CD8-positive, alpha-beta memory T cell (primary cell): ENCODE results near the gene BLTP2. TPM values are rescaled to one million over a fixed set of nuclear protein-coding genes. Genes with fewer than 3 reads are reported as not detected.

ENCODE experiments used
- CTCF ChIA-PET: fragments of 350-600 bp; sonication (Branson Sonifier 250); formaldehyde crosslinking; loops from one replicate; lab custom pipeline; 2021; ENCODE audit warnings: antibody characterized with exemption; lab: Charles Lee
- POLR2A ChIA-PET: fragments of 350-600 bp; sonication (Branson Sonifier 250); formaldehyde crosslinking; loops from one replicate; lab custom pipeline; 2021; ENCODE audit warnings: antibody characterized with exemption; lab: Charles Lee
- DNase-seq, 5 donors: peaks; one replicate each; pipeline versions ENCODE4 v3.0.0 to v3.0.0-alpha.2; 2020 to 2022; ENCODE audit warnings: mixed read lengths in 1 of 5
- H3K27ac ChIP-seq: one replicate; pipeline ENCODE4 v1.7.0; 2013; ENCODE audit warnings: low read depth, mild to moderate bottlenecking, low read length, moderate library complexity
- H3K27me3 ChIP-seq: 2 replicates; pipeline ENCODE4 v1.7.0; 2013; ENCODE audit warnings: low read length, mild to moderate bottlenecking; ENCODE audit not compliant: insufficient read depth, poor library complexity, severe bottlenecking
- H3K36me3 ChIP-seq: 2 replicates; pipeline ENCODE4 v1.7.0; 2013; ENCODE audit warnings: mild to moderate bottlenecking, low read length, moderate library complexity; ENCODE audit not compliant: insufficient read depth
- H3K4me1 ChIP-seq: 2 replicates; pipeline ENCODE4 v1.7.0; 2013; ENCODE audit warnings: mild to moderate bottlenecking, low read length, moderate library complexity; ENCODE audit not compliant: insufficient read depth
- H3K4me3 ChIP-seq: 2 replicates; pipeline ENCODE4 v1.7.0; 2013; ENCODE audit warnings: mild to moderate bottlenecking, low read length
- H3K9me3 ChIP-seq: 2 replicates; pipeline ENCODE4 v1.7.0; 2013; ENCODE audit warnings: mild to moderate bottlenecking, low read length
- H3K27ac Mint-ChIP-seq, 8 donors: one replicate each; pipeline ENCODE4 v1.8.0; 2020 to 2021; ENCODE audit warnings: mixed read lengths in 8 of 8, mild to moderate bottlenecking in 6 of 8, inconsistent platforms in 3 of 8, moderate library complexity in 3 of 8
- H3K27me3 Mint-ChIP-seq, 2 donors: one replicate each; pipeline ENCODE4 v1.8.0; 2020 to 2021; ENCODE audit warnings: mixed read lengths in 2 of 2, mild to moderate bottlenecking in 1 of 2, moderate library complexity in 1 of 2
- H3K36me3 Mint-ChIP-seq, 3 donors: one replicate each; pipeline ENCODE4 v1.8.0; 2020 to 2021; ENCODE audit warnings: mixed read lengths in 3 of 3, inconsistent platforms in 1 of 3, mild to moderate bottlenecking in 1 of 3
- H3K4me1 Mint-ChIP-seq, 3 donors: one replicate each; pipeline ENCODE4 v1.8.0; 2020 to 2021; ENCODE audit warnings: mixed read lengths in 3 of 3, inconsistent platforms in 1 of 3, mild to moderate bottlenecking in 1 of 3
- H3K4me3 Mint-ChIP-seq, 7 donors: one replicate each; pipeline ENCODE4 v1.8.0; 2020 to 2021; ENCODE audit warnings: mixed read lengths in 7 of 7, mild to moderate bottlenecking in 6 of 7, moderate library complexity in 4 of 7, inconsistent platforms in 2 of 7
- H3K9me3 Mint-ChIP-seq, 5 donors: one replicate each; pipeline ENCODE4 v1.8.0; 2020 to 2022; ENCODE audit warnings: mixed read lengths in 5 of 5, mild to moderate bottlenecking in 3 of 5, moderate library complexity in 2 of 5, inconsistent platforms in 1 of 5
- polyA plus RNA-seq: library from polyadenylated mRNA; unstranded; fragments of 300-500 nt; fragmentation: Illumina TruSeq; gene quantifications from one replicate; pipeline ENCODE4 v1.2.3, GENCODE V29; 2021
- total RNA-seq, 2 experiments: library from RNA; stranded (reverse); gene quantifications; one replicate each; pipeline ENCODE4 v1.2.3, GENCODE V29; 2021

The BLTP2 gene
- total and polyA plus RNA-seq, 3 experiments from 2014 or later: 44.5 to 192 (median 176) TPM

GRCh38 chr17:28624148-28624547, 20.8 kb downstream of the BLTP2 start:
- CTCF ChIA-PET: interaction anchor here (3.7 kb wide), 1 partner anchor 13 kb away, joined by 21 read pairs; no protein-coding TSS in a partner anchor
- Mint-ChIP-seq H3K9me3 (no peaks in the 10 kb centered on the region), H3K27ac (peak overlapping the region in 1 of 8 donors; percentile 87)

DNA sequence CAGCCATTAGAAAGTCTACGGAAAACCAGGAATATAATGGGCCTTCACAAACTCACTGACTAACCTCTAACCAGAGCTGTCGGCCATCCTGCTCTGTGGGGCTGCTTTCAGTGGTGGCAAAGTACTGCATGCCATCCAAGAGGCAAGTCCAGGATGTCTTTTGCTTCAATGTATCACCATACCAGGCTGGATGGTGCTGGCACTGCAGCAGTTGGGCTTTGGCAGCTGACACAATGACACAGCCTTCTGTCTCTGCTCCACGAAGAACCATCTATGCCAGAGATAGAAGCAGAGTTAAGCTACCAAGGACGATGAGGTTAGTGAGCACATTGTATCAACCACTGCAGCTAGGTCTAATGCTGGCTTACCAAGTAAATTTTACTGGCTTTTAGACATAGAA, 21.3 kb downstream of the BLTP2 start:
- Mint-ChIP-seq H3K4me1 (peaks cover 0 to 5% (median 4%) of the 10 kb centered on the region in 3 donors), H3K27me3 (peaks cover 0 to 1% of the 10 kb centered on the region in 2 donors), H3K4me3 (no peak overlapping the region), H3K27ac (peak overlapping the region in 1 of 8 donors; percentile 54), H3K36me3 (peaks cover 0 to 91% (median 26%) of the 10 kb centered on the region in 3 donors), H3K9me3 (no peaks in the 10 kb centered on the region)
- Histone ChIP-seq H3K4me1 (no peaks in the 10 kb centered on the region), H3K27ac (no peak overlapping the region), H3K4me3 (no peak overlapping the region), H3K27me3 (no peaks in the 10 kb centered on the region), H3K36me3 (peaks cover 60% of the 10 kb centered on the region), H3K9me3 (no peaks in the 10 kb centered on the region)
- no peak for DNase-seq
- POLR2A ChIA-PET: interaction anchor here (1.0 kb wide), 1 partner anchor 24 kb away, joined by 3 read pairs; the partner anchor contains the start of gene SPAG5
- CTCF ChIA-PET: interaction anchor here (3.7 kb wide), 1 partner anchor 13 kb away, joined by 21 read pairs; no protein-coding TSS in a partner anchor

More at GRCh38 chr17:28624148-28624547, 20.8 kb downstream of the BLTP2 start:
- peaks cover 56% of the 10 kb centered on the region for H3K36me3 ChIP-seq
- no peak overlapping the region for H3K4me3 Mint-ChIP-seq
- DNase-seq: no peak
- no peaks in the 10 kb centered on the region for H3K4me1 ChIP-seq
- peaks cover 0 to 1% of the 10 kb centered on the region in 2 donors for H3K27me3 Mint-ChIP-seq
- no peak overlapping the region for H3K4me3 ChIP-seq
- peaks cover 0 to 5% (median 4%) of the 10 kb centered on the region in 3 donors for H3K4me1 Mint-ChIP-seq
- no peaks in the 10 kb centered on the region for H3K27me3 ChIP-seq
- POLR2A ChIA-PET: interaction anchor here (1.0 kb wide), 1 partner anchor 25 kb away, joined by 3 read pairs; the partner anchor contains the start of gene SPAG5
- no peak overlapping the region for H3K27ac ChIP-seq
- peaks cover 0 to 87% (median 26%) of the 10 kb centered on the region in 3 donors for H3K36me3 Mint-ChIP-seq
- no peaks in the 10 kb centered on the region for H3K9me3 ChIP-seq

DNA sequence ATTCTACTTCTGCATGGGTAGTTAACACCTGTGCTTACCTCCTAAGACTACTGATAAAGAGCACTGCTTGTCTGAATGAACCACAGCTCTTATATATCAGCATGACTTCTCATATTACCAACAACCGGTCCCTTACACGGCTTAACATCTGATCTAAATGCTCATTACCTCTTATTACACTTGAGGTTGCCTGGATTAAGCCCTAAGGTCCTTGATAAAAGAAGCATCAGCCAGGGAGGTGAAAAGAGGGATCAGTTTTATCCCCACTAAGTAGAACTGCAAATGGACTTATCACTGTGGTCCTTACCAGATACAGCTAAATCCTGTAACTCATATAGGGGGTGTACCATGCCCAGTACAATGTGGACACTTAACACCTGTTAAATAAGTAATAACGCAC, 22.8 kb downstream of the BLTP2 start:
- Histone ChIP-seq H3K36me3 (peaks cover 60% of the 10 kb centered on the region), H3K4me1 (no peaks in the 10 kb centered on the region), H3K9me3 (no peaks in the 10 kb centered on the region), H3K4me3 (no peak overlapping the region), H3K27me3 (no peaks in the 10 kb centered on the region), H3K27ac (no peak overlapping the region)
- no peak for DNase-seq
- Mint-ChIP-seq H3K27me3 (peaks cover 0 to 1% of the 10 kb centered on the region in 2 donors), H3K4me1 (peaks cover 0 to 4% (median 3%) of the 10 kb centered on the region in 3 donors), H3K9me3 (no peaks in the 10 kb centered on the region), H3K27ac (no peak overlapping the region), H3K4me3 (no peak overlapping the region), H3K36me3 (peaks cover 0 to 90% (median 24%) of the 10 kb centered on the region in 3 donors)
- CTCF ChIA-PET: interaction anchor here (3.7 kb wide), 1 partner anchor 11 kb away, joined by 21 read pairs; no protein-coding TSS in a partner anchor
- POLR2A ChIA-PET: no interaction called here

DNA sequence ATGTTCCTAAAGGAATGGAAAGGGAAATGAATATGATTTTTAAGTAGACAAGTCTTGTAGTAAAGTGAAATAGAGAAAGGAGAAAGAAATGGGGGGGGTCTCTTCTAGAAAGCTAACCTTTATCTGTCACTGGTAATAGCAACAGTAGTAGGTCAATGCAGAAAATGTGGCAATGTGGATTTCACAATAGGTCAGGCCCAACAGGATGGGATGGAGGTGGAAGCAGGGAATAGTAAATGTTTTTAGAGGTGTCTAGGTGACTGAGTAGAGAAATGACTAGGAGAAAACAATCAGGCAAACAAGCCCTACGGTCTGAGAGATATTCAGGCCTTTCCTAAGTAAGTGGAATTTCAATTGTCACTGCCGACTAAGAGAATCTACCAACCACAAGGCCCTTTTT, 24.9 kb downstream of the BLTP2 start:
- Histone ChIP-seq H3K27me3 (no peaks in the 10 kb centered on the region), H3K9me3 (no peaks in the 10 kb centered on the region), H3K27ac (no peak overlapping the region), H3K4me1 (no peaks in the 10 kb centered on the region), H3K4me3 (no peak overlapping the region), H3K36me3 (peaks cover 80% of the 10 kb centered on the region)
- ChIA-PET POLR2A (no interaction called here), CTCF (no interaction called here)
- H3K27ac Mint-ChIP-seq: peak overlapping the region in 1 of 8 donors; percentile 72
- H3K4me1 Mint-ChIP-seq: peaks cover 0 to 3% (median 0%) of the 10 kb centered on the region in 3 donors
- no peak overlapping the region for H3K4me3 Mint-ChIP-seq
- peaks cover 0 to 95% (median 24%) of the 10 kb centered on the region in 3 donors for H3K36me3 Mint-ChIP-seq
- no peaks in the 10 kb centered on the region for H3K9me3 Mint-ChIP-seq
- H3K27me3 Mint-ChIP-seq: no peaks in the 10 kb centered on the region
- DNase-seq: no peak

DNA sequence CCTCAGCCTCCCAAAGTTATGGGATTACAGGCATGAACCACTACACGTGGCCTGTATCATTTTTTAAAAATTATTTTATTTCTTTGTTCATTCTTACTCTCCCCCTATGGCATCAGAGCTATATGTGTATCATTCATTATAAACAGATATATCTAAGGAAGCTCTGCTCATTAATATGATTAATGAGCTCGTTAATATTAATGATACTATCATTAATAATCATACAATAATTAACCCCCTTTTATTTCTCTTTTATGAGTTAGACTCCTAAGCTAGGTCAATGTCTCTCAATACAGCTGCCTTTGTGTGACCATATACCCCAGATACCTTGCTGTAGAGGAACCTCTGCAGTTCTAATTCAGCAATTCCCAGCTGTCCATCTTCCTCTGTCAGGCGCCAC, 26.5 kb downstream of the BLTP2 start:
- Histone ChIP-seq H3K9me3 (no peaks in the 10 kb centered on the region), H3K36me3 (peaks cover 70% of the 10 kb centered on the region), H3K4me3 (no peak overlapping the region), H3K27me3 (no peaks in the 10 kb centered on the region), H3K4me1 (no peaks in the 10 kb centered on the region), H3K27ac (no peak overlapping the region)
- Mint-ChIP-seq H3K36me3 (peaks cover 0 to 95% (median 21%) of the 10 kb centered on the region in 3 donors), H3K27me3 (no peaks in the 10 kb centered on the region), H3K4me1 (no peaks in the 10 kb centered on the region), H3K4me3 (no peak overlapping the region), H3K9me3 (no peaks in the 10 kb centered on the region), H3K27ac (no peak overlapping the region)
- ChIA-PET CTCF (interaction anchor here (0.7 to 3.0 kb wide), 4 partner anchors 9 to 1867 kb away, joined by 3 to 7 read pairs (median 4); no protein-coding TSS in a partner anchor), POLR2A (no interaction called here)
- no peak for DNase-seq

- no peak overlapping the region for H3K4me3 ChIP-seq
- no peaks in the 10 kb centered on the region for H3K4me1 ChIP-seq
- peaks cover 53% of the 10 kb centered on the region for H3K36me3 ChIP-seq
- no peak overlapping the region for H3K27ac ChIP-seq
- peaks cover 0 to 86% (median 10%) of the 10 kb centered on the region in 3 donors for H3K36me3 Mint-ChIP-seq
- no peak for DNase-seq
- CTCF ChIA-PET: no interaction called here
- no peaks in the 10 kb centered on the region for H3K27me3 ChIP-seq
- no peaks in the 10 kb centered on the region for H3K9me3 Mint-ChIP-seq
- H3K27me3 Mint-ChIP-seq: no peaks in the 10 kb centered on the region
- peak overlapping the region in 3 of 8 donors; percentile 4 to 82 (median 50) for H3K27ac Mint-ChIP-seq
- no peaks in the 10 kb centered on the region for H3K9me3 ChIP-seq
- peaks cover 0 to 6% (median 0%) of the 10 kb centered on the region in 3 donors for H3K4me1 Mint-ChIP-seq
- H3K4me3 Mint-ChIP-seq: no peak overlapping the region
- POLR2A ChIA-PET: interaction anchor here (0.7 kb wide), 1 partner anchor 126 kb away, joined by 3 read pairs; no protein-coding TSS in a partner anchor
These were observed 28.7 kb downstream of the BLTP2 start for GRCh38 chr17:28616281-28616680.

DNA sequence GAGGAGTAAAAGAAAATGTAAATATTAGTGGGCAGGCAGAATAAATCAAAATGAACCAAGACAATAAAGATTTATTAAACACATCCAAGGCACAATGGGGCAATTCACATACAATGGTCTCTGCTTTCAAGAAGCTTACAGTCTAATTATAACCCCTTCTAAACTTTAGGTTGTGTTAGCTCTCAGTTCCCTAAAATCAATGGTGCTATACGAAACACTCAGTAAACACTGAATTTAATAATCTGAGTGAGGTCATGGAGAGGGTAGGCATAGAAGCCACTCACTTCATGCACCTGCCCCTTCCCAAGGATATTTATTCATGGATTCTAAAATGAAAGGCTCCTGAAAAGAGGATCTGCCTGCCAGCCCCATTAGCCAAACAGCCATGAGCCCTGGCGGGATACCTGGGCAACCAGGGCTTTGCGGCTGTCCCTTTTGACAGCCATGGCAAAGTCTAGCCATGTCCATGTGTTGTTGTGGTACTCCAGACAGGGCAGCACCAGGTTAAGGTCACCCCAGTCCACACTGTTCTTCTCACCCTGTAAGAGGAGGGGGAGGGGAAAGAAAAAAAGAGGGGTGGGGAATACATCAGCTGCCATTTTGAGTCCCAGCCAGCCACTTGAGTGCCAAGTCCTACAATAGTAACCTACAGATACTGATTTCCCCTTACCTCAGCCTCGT, 29.6 kb downstream of the BLTP2 start:
- Histone ChIP-seq H3K36me3 (peaks cover 44% of the 10 kb centered on the region), H3K27ac (no peak overlapping the region), H3K27me3 (no peaks in the 10 kb centered on the region), H3K4me1 (no peaks in the 10 kb centered on the region), H3K4me3 (no peak overlapping the region), H3K9me3 (no peaks in the 10 kb centered on the region)
- no peaks in the 10 kb centered on the region for H3K27me3 Mint-ChIP-seq
- H3K4me3 Mint-ChIP-seq: no peak overlapping the region
- ChIA-PET POLR2A (no interaction called here), CTCF (no interaction called here)
- H3K27ac Mint-ChIP-seq: peak overlapping the region in 2 of 8 donors; percentile 4 to 50
- H3K9me3 Mint-ChIP-seq: no peaks in the 10 kb centered on the region
- H3K36me3 Mint-ChIP-seq: peaks cover 0 to 84% (median 12%) of the 10 kb centered on the region in 3 donors
- H3K4me1 Mint-ChIP-seq: peaks cover 0 to 6% (median 0%) of the 10 kb centered on the region in 3 donors
- no peak for DNase-seq

- H3K4me3 ChIP-seq: no peak within 1 kb of the TSS
- no peaks in the 10 kb centered on the region for H3K27me3 ChIP-seq
- POLR2A ChIA-PET: interaction anchor here (1.2 kb wide), 1 partner anchor 14 kb away, joined by 3 read pairs; no protein-coding TSS in a partner anchor
- Mint-ChIP-seq H3K4me1 (peaks cover 0 to 6% (median 0%) of the 10 kb centered on the region in 3 donors), H3K4me3 (no peak within 1 kb of the TSS), H3K27me3 (no peaks in the 10 kb centered on the region), H3K36me3 (peaks cover 0 to 73% (median 8%) of the 10 kb centered on the region in 3 donors), H3K27ac (peak within 1 kb of the TSS in 6 of 8 donors; percentile 29 to 80 (median 59)), H3K9me3 (no peaks in the 10 kb centered on the region)
- H3K4me1 ChIP-seq: no peaks in the 10 kb centered on the region
- no peaks in the 10 kb centered on the region for H3K9me3 ChIP-seq
- H3K36me3 ChIP-seq: peaks cover 31% of the 10 kb centered on the region
- CTCF ChIA-PET: interaction anchor here (1.5 to 5.3 kb wide), 2 partner anchors 24 to 118 kb away, joined by 3 to 37 read pairs; no protein-coding TSS in a partner anchor
- no peak within 1 kb of the TSS for H3K27ac ChIP-seq
- no peak for DNase-seq
These were observed 31.0 kb downstream of the BLTP2 start, which contains the start of gene RSKR for GRCh38 chr17:28613931-28614381. TSS of gene RSKR (minus strand) at chr17:28614185. CDS start at chr17:28614161, 24 bp downstream.
